HG03354 (cell line): ENCODE data around the gene KIAA0513.

Experiments
- ATAC-seq: cut with Tn5 transposase; IDR thresholded peaks from one replicate; pipeline ENCODE4 v1.9.1; 2021; ENCODE audit warnings: mild to moderate bottlenecking; ENCODE audit not compliant: unreplicated experiment, poor library complexity, severe bottlenecking

The KIAA0513 gene

DNA sequence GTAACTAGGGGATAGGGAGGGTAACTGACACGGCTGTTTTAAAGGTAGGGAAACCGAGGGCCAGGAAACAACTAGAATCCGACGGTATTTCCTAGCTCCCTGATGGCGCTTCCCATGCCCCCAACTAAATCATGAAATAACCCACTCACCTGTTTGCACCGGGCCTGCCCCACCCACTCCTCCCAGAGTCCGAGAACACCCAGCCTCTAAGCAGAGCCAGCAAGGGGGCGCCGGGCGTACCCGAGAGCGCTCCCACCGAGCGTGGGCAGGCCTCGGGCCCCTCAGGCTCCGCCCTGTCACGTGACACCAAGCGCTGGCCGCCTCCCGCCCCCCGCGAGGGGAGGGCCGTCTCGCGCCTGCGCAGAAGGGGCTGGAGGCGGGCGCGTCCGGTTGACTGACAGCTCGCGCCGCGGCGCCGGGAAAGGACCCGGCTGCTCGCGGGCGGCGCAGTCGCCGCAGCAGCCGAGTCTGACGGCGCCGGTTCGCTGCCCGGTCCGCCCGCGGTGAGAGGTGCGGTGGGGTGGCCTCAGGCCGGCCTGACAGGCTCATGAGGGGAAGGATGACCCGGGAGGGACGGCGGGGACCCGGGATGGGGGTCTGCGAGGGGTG lies at the start of gene KIAA0513:
Gene KIAA0513 (plus strand): TSS at position 447 of the 609 bp plus-strand sequence. CDS start 39,277 bp downstream, outside the sequence.
- peak; percentile 83 for ATAC-seq

DNA sequence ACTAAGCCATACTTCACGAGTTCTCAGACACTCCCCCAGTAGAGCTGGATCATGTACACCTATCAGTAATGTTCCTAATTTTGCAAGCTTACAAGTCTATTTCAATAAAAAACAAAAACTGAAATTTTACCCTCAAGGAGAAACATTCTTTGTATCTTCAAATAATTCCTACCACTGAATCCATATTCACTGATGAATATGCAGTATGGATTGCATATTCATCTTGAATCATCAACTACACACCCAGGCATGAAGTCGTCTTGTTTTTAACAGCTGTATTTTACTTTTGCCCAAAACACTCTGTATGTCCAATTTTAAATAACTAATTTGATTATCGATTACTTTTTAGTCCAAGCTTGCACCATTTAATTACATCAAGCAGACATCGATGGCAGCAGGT lies 48.1 kb upstream of the KIAA0513 start:
- ATAC-seq: no peak

- ATAC-seq: no peak
Observed at GRCh38 chr16:84982434-84982833, 45.2 kb upstream of the KIAA0513 start.

- no peak for ATAC-seq
Observed at GRCh38 chr16:84985079-84986065, 42.2 kb upstream of the KIAA0513 start.

GRCh38 chr16:84986102-84986501 lies 41.5 kb upstream of the KIAA0513 start:
- no peak for ATAC-seq

- ATAC-seq: no peak
Observed at GRCh38 chr16:84986879-84987278, 40.7 kb upstream of the KIAA0513 start.

- no peak for ATAC-seq
Observed at GRCh38 chr16:84988328-84989080, 39.1 kb upstream of the KIAA0513 start.

- no peak for ATAC-seq
Observed at GRCh38 chr16:84989749-84990620, 37.6 kb upstream of the KIAA0513 start.

DNA sequence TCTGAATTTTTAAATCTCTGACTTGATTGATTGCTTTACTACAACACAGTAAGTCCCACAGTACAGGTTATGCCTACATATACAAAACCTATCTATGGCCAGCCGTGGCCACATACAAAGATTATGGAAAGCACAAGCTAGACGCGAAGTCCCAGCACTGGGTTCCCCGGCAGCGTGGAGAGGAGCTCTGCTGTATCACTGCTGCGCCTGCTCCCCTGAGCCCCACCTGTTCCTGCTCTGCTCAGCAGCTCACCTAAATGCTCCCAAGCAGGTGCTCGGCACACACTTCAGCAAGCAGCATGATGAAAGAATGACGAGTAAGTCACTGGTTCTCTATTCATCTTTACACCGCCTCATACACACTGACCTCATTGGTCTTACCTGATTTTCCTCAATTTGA lies 36.8 kb upstream of the KIAA0513 start:
- ATAC-seq: no peak

DNA sequence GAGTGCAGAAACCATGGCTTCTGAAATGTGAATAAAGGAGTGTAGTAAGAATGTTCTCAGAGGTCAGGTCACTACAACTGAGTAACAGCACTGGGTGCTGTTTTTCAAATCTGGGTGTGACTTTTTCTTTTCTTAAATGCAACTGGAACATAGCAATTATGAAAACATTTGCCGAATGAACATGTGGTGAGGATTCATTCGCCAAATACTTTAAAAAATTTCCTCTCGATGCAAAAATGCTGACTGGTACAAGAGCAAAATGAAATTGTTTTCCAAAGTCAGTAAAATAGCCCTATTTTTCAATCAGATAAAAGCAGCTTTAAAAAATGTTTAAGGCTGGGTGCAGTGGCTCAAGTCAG lies 34.9 kb upstream of the KIAA0513 start:
- ATAC-seq: no peak

DNA sequence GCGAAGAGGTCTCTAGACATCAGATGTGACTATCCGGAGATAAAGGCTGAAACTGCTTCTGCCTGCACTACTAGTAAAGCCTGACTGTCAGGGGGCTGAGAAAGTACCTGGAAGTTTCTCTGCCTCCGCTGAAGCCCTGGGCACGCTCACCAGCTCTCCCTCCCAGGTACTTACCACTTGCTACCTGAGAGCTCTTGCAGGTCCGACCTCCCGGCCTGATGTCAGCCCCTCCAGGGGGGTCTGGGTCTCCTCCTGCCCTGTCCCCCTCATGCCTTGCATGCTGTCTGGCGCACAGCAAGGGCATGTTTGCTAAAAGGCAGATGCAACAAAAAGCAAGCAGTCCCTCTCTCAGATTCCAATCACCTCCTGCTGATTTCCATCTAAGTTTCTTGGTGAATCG lies 33.7 kb upstream of the KIAA0513 start:
- no peak for ATAC-seq

GRCh38 chr16:84995663-84996062 lies 31.9 kb upstream of the KIAA0513 start:
- no peak for ATAC-seq

- ATAC-seq: no peak
Observed at GRCh38 chr16:84996365-84996764, 31.2 kb upstream of the KIAA0513 start.

GRCh38 chr16:84999200-84999599 lies 28.4 kb upstream of the KIAA0513 start:
- ATAC-seq: no peak

DNA sequence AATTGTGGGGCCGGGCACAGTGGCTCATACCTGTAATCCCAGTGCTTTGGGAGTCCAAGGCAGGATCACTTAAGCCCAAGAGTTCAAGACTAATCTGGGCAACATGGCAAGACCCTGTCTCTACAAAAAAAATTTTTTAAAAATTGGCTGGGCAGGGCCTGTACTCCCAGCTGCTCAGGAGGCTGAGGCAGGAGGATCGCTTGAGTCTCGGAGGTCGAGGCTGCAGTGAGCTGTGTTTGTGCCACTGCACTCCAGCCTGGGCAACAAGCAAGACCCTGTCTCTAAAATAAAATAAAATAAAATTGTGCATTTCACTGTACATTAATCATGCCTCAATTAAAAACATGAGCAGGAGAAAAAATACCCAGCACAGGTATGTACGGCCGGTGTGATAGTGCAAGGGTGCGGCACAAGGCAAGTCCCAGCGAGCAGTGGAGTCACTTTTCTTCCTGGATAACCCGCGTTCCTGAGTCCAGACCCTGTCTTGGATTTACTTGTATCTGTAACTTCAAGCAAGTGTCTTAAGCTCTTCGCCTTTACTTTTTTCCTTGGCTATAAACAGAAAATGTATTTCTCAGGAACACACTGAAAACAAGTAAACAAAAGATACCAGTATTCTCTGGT lies 27.6 kb upstream of the KIAA0513 start:
- ATAC-seq: no peak

DNA sequence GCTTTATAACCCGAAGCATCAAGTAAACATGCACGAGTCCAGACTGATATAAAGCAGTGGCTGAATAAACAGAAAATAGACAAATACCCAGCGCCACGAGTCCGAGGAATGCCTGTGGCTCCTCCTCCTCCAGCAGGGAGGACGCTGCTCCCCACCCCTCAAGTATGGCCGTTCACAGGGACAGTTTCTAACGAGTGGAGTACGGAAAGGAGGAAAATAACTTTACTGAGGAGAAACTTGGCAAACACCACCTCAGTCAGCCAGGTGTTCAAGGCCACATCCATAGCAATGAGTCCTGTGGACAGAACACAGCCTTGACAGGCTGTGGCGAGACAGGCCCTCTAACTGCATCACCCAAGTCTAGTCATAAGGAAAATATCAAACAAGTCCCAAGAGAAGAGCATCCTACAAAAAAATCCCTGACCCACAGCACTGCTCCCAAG lies 25.5 kb upstream of the KIAA0513 start:
- no peak for ATAC-seq

- ATAC-seq: no peak
Observed at GRCh38 chr16:85002608-85003007, 25.0 kb upstream of the KIAA0513 start.

- no peak for ATAC-seq
Observed at GRCh38 chr16:85003076-85003475, 24.5 kb upstream of the KIAA0513 start.
